GM23338 (cell line): ENCODE measurements around the gene B4GALT5. TPM values are rescaled to one million over a fixed set of nuclear protein-coding genes. Genes with fewer than 3 reads are reported as not detected.

Experiments used
- ATAC-seq: fragments of 200-7000 bp; cut with Tn5 transposase; 3 replicates; pipeline ENCODE4 v1.9.1; 2020
- DNase-seq: peaks from one replicate; pipeline ENCODE4 v3.0.0-alpha.2; 2015; ENCODE audit warnings: low spot score
- H2AFZ ChIP-seq: fragments of 200-600 bp; sonication (generic); 2 replicates; pipeline ENCODE4 v1.8.0; 2016; ENCODE audit warnings: antibody characterized with exemption, mild to moderate bottlenecking, moderate library complexity
- H3F3A ChIP-seq: fragments of 200-600 bp; sonication (generic); replicated peaks from 2 replicates; pipeline ENCODE4 v1.8.0; 2017; ENCODE audit warnings: antibody characterized with exemption, mixed run types, low read depth
- H3K27ac ChIP-seq: fragments of 200-600 bp; sonication (generic); 2 replicates; pipeline ENCODE4 v1.6.1; 2016; ENCODE audit warnings: low read depth
- H3K27me3 ChIP-seq: fragments of 200-600 bp; sonication (generic); 2 replicates; pipeline ENCODE4 v1.8.0; 2016; ENCODE audit warnings: mild to moderate bottlenecking, mixed run types, moderate library complexity; ENCODE audit not compliant: insufficient read depth
- H3K36me3 ChIP-seq: fragments of 200-600 bp; sonication (generic); 2 replicates; pipeline ENCODE4 v1.8.0; 2016; ENCODE audit warnings: mild to moderate bottlenecking; ENCODE audit not compliant: insufficient read depth
- H3K4me1 ChIP-seq: fragments of 200-600 bp; sonication (generic); 2 replicates; pipeline ENCODE4 v1.8.0; 2016; ENCODE audit warnings: mild to moderate bottlenecking, moderate library complexity; ENCODE audit not compliant: insufficient read depth
- H3K4me2 ChIP-seq: fragments of 200-600 bp; sonication (generic); 2 replicates; pipeline ENCODE4 v1.7.1; 2017; ENCODE audit warnings: mixed run types
- H3K4me3 ChIP-seq: fragments of 200-600 bp; sonication (generic); 2 replicates; pipeline ENCODE4 v1.6.1; 2016; ENCODE audit warnings: mixed run types
- H3K79me2 ChIP-seq: fragments of 200-600 bp; sonication (generic); replicated peaks from 2 replicates; pipeline ENCODE4 v1.8.0; 2017; ENCODE audit warnings: mild to moderate bottlenecking; ENCODE audit not compliant: insufficient read depth
- H3K9me2 ChIP-seq: fragments of 200-600 bp; sonication (generic); 2 replicates; pipeline ENCODE4 v1.8.0; 2017; ENCODE audit not compliant: insufficient read depth
- H4K20me1 ChIP-seq: fragments of 200-600 bp; sonication (generic); replicated peaks from 2 replicates; pipeline ENCODE4 v1.8.0; 2017; ENCODE audit warnings: mild to moderate bottlenecking; ENCODE audit not compliant: insufficient read depth
- H3K27ac Mint-ChIP-seq: 2 replicates; pipeline ENCODE4 v1.8.0; 2020; ENCODE audit warnings: inconsistent platforms, mild to moderate bottlenecking, moderate library complexity, mixed read lengths
- H3K27me3 Mint-ChIP-seq: 3 replicates; pipeline ENCODE4 v1.8.0; 2022; ENCODE audit warnings: low read depth, mild to moderate bottlenecking, moderate library complexity, mixed read lengths, inconsistent platforms; ENCODE audit not compliant: insufficient read depth, poor library complexity
- H3K36me3 Mint-ChIP-seq: 3 replicates; pipeline ENCODE4 v1.8.0; 2021; ENCODE audit warnings: low read depth, mild to moderate bottlenecking, inconsistent platforms, moderate library complexity, mixed read lengths
- H3K4me1 Mint-ChIP-seq: 3 replicates; pipeline ENCODE4 v1.8.0; 2020; ENCODE audit warnings: mild to moderate bottlenecking, inconsistent platforms, mixed read lengths
- H3K4me3 Mint-ChIP-seq: 3 replicates; pipeline ENCODE4 v1.8.0; 2021; ENCODE audit warnings: moderate library complexity, mild to moderate bottlenecking, inconsistent platforms, mixed read lengths
- H3K9me3 Mint-ChIP-seq: 3 replicates; pipeline ENCODE4 v1.8.0; 2020; ENCODE audit warnings: moderate library complexity, mild to moderate bottlenecking, inconsistent platforms, mixed read lengths
- CREB1 ChIP-seq: fragments of 250-450 bp; sonication (Bioruptor Pico); IDR thresholded peaks from 2 replicates; pipeline ENCODE4 v1.5.0; 2020; ENCODE audit warnings: low read depth, mild to moderate bottlenecking, moderate library complexity
- EZH2 ChIP-seq: fragments of 200-600 bp; sonication (generic); IDR thresholded peaks from one replicate; pipeline ENCODE4 v1.8.0; 2017; ENCODE audit warnings: antibody characterized with exemption, mild to moderate bottlenecking, low read depth; ENCODE audit not compliant: unreplicated experiment
- EZH2phosphoT487 ChIP-seq: fragments of 200-600 bp; sonication (generic); IDR thresholded peaks from one replicate; pipeline ENCODE4 v1.8.1; 2018; ENCODE audit warnings: antibody characterized with exemption; ENCODE audit not compliant: unreplicated experiment
- JUNB ChIP-seq: IDR thresholded peaks from one replicate; pipeline ENCODE4 v1.6.1; 2016; ENCODE audit warnings: antibody characterized with exemption; ENCODE audit not compliant: unreplicated experiment
- NANOG ChIP-seq: IDR thresholded peaks from 2 replicates; pipeline ENCODE4 v1.6.1; 2016; ENCODE audit warnings: antibody characterized with exemption, borderline replicate concordance
- POLR2AphosphoS5 ChIP-seq: IDR thresholded peaks from 2 replicates; pipeline ENCODE4 v1.6.1; 2016; ENCODE audit warnings: antibody characterized with exemption, low read depth
- STAT1 ChIP-seq: IDR thresholded peaks from one replicate; pipeline ENCODE4 v1.6.1; 2016; ENCODE audit warnings: antibody characterized with exemption; ENCODE audit not compliant: unreplicated experiment
- ZNF114 ChIP-seq: fragments of 250-450 bp; sonication (Bioruptor Pico); IDR thresholded peaks from 2 replicates; pipeline ENCODE4 v1.5.0; 2020; ENCODE audit warnings: mild to moderate bottlenecking, moderate library complexity
- ZNF331 ChIP-seq: fragments of 250-450 bp; sonication (Bioruptor Pico); IDR thresholded peaks from 2 replicates; pipeline ENCODE4 v1.5.0; 2020; ENCODE audit warnings: low read depth, mild to moderate bottlenecking, moderate library complexity
- polyA plus RNA-seq: library from polyadenylated mRNA; unstranded; fragments of >200 nt; fragmentation: Nextera tagmentation; extraction: Ambion mirVana; gene quantifications from 2 replicates; pipeline ENCODE4 v1.2.1, GENCODE V29; 2016
- total RNA-seq: library from RNA; depleted of rRNA; stranded (reverse); fragments of >200 nt; shearing (Covaris generic); gene quantifications from 2 replicates; pipeline ENCODE4 v1.2.3, GENCODE V29; 2014
- TF ChIP-seq, protein P1 (sequence below): IDR thresholded peaks from 2 replicates; pipeline ENCODE4 v1.6.1; 2016; ENCODE audit warnings: antibody characterized with exemption
- TF ChIP-seq, protein P2 (sequence below): IDR thresholded peaks from one replicate; pipeline ENCODE4 v1.6.1; 2018; ENCODE audit warnings: antibody characterized with exemption; ENCODE audit not compliant: unreplicated experiment
- TF ChIP-seq, protein P3 (sequence below), 2 experiments: fragments of 200-600 bp in 1 of 2; sonication (generic) in 1 of 2; conservative IDR thresholded peaks; 2 replicates each; pipeline versions ENCODE4 v1.5.1 to v1.6.1; 2016 to 2017; ENCODE audit warnings: antibody characterized with exemption in 2 of 2, low read depth in 2 of 2, mild to moderate bottlenecking in 2 of 2, moderate library complexity in 1 of 2
- TF ChIP-seq, protein P4 (sequence below): fragments of 250-450 bp; sonication (Bioruptor Pico); IDR thresholded peaks from 2 replicates; pipeline ENCODE4 v1.5.0; 2020; ENCODE audit warnings: mild to moderate bottlenecking, moderate library complexity

The B4GALT5 gene
- total and polyA plus RNA-seq, 2 experiments from 2014 or later, result 19.1 to 50.3 TPM

DNA sequence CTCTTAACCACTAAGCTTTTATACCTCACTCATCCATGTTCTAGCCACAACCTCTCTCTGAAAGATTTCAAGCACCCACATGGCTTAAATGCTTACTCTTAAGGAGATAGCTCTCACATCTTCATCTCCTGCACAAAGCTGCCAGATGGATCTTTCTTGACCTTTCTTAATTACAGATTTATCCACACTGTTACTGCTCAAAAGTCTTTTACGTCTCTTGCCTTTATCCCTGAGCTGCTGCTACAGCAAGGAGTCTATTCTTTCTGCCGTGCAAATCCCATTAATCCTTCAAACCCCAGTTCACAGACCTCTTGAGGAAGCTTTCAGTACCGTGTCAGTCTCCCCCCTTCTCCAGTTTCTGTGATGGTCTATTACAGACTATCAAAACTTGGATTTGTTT is 54.6 kb downstream of the B4GALT5 start:
- Histone ChIP-seq H3K27ac (peak overlapping the region; percentile 65; the same call in 1 of the 2 replicates), H4K20me1 (peaks cover 81% of the 10 kb centered on the region), H3K27me3 (no peaks in the 10 kb centered on the region), H3F3A (no peaks in the 10 kb centered on the region), H3K79me2 (peaks cover 99% of the 10 kb centered on the region), H3K4me3 (peak overlapping the region; percentile 12; the same call in 1 of the 2 replicates), H3K4me2 (peak overlapping the region; percentile 47), H3K4me1 (peaks cover 52% of the 10 kb centered on the region), H3K36me3 (peaks cover 6% of the 10 kb centered on the region; the same call in 1 of the 2 replicates), H3K9me2 (no peaks in the 10 kb centered on the region), H2AFZ (no peak overlapping the region)
- no peak overlapping the region for H3K4me3 Mint-ChIP-seq
- DNase-seq (no peak), ATAC-seq (peak; percentile 36)
- no peak overlapping the region for H3K27ac Mint-ChIP-seq
- H3K36me3 Mint-ChIP-seq, result peaks cover 25% of the 10 kb centered on the region
- no peaks in the 10 kb centered on the region for H3K9me3 Mint-ChIP-seq
- no peak for TF ChIP-seq NANOG
- TF ChIP-seq, protein P1, sequence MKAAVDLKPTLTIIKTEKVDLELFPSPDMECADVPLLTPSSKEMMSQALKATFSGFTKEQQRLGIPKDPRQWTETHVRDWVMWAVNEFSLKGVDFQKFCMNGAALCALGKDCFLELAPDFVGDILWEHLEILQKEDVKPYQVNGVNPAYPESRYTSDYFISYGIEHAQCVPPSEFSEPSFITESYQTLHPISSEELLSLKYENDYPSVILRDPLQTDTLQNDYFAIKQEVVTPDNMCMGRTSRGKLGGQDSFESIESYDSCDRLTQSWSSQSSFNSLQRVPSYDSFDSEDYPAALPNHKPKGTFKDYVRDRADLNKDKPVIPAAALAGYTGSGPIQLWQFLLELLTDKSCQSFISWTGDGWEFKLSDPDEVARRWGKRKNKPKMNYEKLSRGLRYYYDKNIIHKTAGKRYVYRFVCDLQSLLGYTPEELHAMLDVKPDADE, result no peak
- TF ChIP-seq, protein P2, sequence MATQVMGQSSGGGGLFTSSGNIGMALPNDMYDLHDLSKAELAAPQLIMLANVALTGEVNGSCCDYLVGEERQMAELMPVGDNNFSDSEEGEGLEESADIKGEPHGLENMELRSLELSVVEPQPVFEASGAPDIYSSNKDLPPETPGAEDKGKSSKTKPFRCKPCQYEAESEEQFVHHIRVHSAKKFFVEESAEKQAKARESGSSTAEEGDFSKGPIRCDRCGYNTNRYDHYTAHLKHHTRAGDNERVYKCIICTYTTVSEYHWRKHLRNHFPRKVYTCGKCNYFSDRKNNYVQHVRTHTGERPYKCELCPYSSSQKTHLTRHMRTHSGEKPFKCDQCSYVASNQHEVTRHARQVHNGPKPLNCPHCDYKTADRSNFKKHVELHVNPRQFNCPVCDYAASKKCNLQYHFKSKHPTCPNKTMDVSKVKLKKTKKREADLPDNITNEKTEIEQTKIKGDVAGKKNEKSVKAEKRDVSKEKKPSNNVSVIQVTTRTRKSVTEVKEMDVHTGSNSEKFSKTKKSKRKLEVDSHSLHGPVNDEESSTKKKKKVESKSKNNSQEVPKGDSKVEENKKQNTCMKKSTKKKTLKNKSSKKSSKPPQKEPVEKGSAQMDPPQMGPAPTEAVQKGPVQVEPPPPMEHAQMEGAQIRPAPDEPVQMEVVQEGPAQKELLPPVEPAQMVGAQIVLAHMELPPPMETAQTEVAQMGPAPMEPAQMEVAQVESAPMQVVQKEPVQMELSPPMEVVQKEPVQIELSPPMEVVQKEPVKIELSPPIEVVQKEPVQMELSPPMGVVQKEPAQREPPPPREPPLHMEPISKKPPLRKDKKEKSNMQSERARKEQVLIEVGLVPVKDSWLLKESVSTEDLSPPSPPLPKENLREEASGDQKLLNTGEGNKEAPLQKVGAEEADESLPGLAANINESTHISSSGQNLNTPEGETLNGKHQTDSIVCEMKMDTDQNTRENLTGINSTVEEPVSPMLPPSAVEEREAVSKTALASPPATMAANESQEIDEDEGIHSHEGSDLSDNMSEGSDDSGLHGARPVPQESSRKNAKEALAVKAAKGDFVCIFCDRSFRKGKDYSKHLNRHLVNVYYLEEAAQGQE, result no peak
- TF ChIP-seq EZH2, result no peak
- TF ChIP-seq STAT1, result no peak
- no peak for TF ChIP-seq ZNF331 (CRISPR knock-in tag)
- no peak for TF ChIP-seq CREB1 (CRISPR knock-in tag)
- TF ChIP-seq ZNF114, result no peak
- TF ChIP-seq EZH2phosphoT487, result no peak
- TF ChIP-seq, protein P3, sequence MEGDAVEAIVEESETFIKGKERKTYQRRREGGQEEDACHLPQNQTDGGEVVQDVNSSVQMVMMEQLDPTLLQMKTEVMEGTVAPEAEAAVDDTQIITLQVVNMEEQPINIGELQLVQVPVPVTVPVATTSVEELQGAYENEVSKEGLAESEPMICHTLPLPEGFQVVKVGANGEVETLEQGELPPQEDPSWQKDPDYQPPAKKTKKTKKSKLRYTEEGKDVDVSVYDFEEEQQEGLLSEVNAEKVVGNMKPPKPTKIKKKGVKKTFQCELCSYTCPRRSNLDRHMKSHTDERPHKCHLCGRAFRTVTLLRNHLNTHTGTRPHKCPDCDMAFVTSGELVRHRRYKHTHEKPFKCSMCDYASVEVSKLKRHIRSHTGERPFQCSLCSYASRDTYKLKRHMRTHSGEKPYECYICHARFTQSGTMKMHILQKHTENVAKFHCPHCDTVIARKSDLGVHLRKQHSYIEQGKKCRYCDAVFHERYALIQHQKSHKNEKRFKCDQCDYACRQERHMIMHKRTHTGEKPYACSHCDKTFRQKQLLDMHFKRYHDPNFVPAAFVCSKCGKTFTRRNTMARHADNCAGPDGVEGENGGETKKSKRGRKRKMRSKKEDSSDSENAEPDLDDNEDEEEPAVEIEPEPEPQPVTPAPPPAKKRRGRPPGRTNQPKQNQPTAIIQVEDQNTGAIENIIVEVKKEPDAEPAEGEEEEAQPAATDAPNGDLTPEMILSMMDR (conservative IDR thresholded peaks at IDR 0.05; ENCODE audit: low read depth in 2 of 2), result no peak
- TF ChIP-seq, protein P4, sequence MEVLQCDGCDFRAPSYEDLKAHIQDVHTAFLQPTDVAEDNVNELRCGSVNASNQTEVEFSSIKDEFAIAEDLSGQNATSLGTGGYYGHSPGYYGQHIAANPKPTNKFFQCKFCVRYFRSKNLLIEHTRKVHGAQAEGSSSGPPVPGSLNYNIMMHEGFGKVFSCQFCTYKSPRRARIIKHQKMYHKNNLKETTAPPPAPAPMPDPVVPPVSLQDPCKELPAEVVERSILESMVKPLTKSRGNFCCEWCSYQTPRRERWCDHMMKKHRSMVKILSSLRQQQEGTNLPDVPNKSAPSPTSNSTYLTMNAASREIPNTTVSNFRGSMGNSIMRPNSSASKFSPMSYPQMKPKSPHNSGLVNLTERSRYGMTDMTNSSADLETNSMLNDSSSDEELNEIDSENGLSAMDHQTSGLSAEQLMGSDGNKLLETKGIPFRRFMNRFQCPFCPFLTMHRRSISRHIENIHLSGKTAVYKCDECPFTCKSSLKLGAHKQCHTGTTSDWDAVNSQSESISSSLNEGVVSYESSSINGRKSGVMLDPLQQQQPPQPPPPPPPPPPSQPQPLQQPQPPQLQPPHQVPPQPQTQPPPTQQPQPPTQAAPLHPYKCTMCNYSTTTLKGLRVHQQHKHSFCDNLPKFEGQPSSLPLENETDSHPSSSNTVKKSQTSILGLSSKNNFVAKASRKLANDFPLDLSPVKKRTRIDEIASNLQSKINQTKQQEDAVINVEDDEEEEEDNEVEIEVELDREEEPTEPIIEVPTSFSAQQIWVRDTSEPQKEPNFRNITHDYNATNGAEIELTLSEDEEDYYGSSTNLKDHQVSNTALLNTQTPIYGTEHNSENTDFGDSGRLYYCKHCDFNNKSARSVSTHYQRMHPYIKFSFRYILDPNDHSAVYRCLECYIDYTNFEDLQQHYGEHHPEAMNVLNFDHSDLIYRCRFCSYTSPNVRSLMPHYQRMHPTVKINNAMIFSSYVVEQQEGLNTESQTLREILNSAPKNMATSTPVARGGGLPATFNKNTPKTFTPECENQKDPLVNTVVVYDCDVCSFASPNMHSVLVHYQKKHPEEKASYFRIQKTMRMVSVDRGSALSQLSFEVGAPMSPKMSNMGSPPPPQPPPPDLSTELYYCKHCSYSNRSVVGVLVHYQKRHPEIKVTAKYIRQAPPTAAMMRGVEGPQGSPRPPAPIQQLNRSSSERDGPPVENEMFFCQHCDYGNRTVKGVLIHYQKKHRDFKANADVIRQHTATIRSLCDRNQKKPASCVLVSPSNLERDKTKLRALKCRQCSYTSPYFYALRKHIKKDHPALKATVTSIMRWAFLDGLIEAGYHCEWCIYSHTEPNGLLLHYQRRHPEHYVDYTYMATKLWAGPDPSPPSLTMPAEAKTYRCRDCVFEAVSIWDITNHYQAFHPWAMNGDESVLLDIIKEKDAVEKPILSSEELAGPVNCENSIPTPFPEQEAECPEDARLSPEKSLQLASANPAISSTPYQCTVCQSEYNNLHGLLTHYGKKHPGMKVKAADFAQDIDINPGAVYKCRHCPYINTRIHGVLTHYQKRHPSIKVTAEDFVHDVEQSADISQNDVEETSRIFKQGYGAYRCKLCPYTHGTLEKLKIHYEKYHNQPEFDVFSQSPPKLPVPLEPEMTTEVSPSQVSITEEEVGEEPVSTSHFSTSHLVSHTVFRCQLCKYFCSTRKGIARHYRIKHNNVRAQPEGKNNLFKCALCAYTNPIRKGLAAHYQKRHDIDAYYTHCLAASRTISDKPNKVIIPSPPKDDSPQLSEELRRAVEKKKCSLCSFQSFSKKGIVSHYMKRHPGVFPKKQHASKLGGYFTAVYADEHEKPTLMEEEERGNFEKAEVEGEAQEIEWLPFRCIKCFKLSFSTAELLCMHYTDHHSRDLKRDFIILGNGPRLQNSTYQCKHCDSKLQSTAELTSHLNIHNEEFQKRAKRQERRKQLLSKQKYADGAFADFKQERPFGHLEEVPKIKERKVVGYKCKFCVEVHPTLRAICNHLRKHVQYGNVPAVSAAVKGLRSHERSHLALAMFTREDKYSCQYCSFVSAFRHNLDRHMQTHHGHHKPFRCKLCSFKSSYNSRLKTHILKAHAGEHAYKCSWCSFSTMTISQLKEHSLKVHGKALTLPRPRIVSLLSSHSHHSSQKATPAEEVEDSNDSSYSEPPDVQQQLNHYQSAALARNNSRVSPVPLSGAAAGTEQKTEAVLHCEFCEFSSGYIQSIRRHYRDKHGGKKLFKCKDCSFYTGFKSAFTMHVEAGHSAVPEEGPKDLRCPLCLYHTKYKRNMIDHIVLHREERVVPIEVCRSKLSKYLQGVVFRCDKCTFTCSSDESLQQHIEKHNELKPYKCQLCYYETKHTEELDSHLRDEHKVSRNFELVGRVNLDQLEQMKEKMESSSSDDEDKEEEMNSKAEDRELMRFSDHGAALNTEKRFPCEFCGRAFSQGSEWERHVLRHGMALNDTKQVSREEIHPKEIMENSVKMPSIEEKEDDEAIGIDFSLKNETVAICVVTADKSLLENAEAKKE (CRISPR knock-in tag), result no peak
- no peak for TF ChIP-seq POLR2AphosphoS5
- no peak for TF ChIP-seq JUNB
- no peaks in the 10 kb centered on the region for H3K27me3 Mint-ChIP-seq
- H3K4me1 Mint-ChIP-seq, result peaks cover 20% of the 10 kb centered on the region
